NCI-H2107 (cell line): ENCODE measurements around the gene SKIDA1.

ENCODE experiments used
- DNase-seq: peaks from one replicate; lab custom pipeline; 2025; lab: John Stamatoyannopoulos, UW

Gene SKIDA1

DNA sequence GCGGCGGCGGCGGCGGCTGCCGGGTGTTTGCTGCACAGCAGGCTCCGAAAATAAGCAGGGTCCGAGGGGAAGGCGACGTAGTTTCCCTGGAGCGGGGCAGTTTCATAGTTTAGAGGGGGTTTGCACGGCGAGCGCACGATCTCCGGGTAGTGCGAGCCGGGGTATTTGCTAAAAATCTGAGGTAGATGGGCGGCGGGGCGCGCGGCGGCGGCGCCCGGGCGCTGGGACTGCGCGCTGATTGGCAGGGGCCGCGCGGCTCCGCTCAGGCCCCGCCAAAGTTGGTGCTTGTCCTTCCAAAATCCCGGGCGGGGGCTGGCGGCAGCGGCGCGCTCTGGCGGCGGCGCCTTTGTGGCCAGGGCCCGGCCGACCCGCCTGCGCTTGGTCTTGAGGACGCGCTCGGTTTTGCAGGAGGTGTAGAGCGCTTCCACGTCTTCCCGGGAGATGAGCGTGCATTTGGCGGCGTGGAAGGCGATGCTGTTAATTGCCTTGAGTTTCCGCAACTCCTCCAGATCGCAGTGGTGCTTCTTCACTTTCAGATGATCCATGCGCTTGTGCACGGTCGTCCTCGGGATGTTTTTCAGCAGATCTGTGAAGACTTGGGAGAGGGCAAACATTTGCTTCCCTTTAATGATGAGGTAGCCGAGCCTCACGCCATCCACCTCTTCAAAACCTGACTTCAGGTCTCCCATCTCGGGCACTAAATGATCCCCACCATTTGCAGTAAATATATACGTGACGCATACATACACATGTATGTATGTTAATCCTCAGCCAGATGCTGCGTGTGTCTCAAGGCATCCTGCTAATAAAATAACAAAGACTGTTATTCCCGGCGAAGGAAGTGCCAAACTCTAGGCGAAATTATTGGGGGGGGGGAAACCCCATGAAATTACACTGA lies 8.1 kb downstream of the SKIDA1 start:
- DNase-seq, result no peak

DNA sequence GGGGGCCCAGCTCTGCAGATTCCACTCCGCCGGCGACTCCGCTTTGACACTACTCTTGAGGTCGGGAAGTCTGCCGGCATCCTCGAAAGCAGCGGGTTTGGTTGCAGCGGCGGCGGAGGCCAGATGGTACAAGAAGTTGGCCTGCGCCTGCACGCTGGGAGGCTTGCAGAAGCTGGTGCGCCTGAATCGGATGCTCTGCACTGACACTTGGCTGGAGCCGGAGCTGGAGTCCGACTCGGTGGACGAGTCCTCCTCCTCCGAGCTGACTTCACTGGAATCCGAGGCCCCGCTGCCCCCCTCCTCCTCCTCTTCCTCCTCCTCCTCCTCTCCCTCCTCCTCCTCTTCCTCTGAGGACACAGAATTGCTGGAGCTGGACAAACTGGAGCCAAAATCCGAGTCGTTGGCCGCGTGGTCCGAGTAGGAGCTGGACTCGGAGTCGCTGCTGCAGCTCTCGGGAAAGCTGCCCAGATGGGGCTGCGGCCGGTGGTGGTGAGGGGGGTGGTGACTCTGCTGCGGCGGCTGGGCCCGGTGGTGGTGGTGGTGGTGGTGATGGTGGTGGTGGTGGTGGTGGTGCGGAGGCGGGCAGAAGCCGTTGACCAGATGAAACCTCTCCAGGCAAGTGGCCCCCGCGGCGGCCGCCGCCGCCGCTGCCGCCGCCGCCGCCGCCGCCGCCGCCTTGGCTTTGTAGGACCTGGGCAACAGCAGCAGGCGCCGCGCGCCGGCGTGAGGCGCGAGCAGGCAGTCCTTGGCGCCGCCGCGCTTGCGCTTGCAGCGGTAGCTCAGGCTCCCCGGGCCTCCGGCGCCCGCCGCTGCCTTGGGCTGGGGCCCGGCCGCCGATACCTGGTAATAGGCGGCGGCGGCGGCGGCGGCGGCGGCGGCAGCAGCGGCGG lies 9.0 kb downstream of the SKIDA1 start:
- DNase-seq, result peak; percentile 30

DNA sequence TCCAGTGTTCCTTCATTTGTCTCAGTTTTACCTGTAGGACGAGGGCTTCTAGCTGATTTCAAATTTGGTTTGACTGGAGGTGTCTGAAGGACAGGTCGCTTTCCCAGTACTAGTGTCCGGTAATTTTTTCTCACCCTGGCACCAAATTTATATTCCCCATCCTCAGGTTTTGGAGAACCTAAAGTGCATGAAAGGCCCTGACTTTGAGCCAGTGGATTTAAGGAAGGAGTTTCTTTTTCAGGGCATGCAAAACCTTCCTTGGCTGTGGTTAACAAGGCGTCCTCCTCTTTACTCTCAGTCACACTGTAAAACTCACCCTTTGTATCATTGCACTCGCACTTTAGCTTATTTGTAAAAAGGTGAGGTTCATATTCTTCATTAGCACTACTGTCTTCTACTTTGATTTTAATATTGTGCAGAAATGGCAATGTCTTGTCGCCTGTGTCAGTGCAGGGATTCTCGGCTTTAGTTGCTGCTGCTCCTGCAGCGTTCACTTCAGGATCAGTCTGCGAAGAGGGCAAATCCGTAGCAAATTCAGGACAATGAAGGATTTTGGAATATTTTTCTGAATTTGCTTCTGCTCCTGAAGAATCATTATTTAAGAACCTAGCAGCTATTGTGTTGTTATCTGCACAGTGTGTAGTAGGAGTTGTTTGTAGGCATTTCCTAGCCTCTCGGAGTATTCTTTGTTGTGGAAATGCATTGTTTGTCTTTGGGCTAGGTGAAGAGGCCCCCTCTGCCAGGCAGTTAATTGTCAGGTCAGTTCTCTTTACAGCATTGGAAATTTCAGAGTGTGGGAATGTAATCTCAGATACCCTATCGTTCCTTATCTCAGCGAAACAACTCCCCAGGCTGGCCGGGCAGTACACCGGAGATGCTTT lies 9.9 kb downstream of the SKIDA1 start:
- no peak for DNase-seq

DNA sequence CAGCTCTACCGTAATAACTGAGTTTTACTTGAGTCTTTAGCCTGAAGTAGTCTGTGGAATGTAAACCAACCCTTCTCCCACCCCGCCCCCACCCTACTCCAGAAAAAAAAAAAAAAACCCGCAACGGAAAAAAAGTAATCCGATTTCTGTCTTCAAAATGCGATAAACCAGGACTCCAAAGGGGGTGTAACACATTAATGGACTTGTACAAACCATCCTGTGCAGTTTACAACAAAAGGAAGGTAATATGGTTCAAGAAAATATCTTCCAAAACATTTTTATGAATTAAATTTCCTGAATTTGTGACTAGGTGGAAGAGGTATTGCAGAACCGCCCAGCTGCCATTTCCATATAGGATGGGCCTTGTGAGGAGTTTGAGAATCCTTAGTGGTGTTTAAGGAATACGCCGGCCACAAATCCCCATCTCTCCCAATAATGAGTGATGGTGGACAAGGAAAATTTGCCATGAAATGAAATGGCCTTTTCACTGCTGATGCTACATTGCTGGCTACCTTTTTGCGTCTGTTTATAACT lies 10.6 kb downstream of the SKIDA1 start:
- no peak for DNase-seq

DNA sequence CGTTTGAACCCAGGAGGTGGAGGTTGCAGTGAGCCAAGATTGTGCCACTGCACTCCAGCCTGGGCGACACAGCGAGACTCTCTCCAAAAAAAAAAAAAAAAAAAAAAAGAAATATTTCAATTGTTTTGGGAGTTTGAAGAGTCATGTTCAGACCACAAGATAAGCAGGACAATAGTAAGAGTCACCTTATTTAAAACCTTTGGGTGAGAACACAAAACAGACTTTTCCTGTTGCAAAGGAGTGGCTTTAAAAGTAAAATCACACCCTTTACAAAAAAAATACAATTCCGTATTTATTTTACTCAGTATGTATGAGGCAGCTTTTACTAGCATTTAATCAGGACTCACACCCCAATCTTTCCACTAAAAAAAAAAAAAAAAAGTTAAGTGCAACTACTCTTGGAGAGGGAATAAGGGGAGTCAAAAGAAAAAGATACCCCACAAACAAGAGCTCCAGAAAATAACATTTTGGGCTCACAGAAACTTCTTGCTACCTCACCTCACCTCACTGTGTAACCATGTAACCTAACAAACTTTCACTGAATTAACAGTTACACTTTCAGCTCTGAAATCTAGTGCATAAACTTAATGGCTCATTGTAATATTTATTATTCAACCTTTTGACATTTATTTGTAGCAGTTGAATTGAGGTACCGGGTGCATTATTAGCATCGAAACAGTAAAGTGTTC lies 11.2 kb downstream of the SKIDA1 start:
- DNase-seq, result no peak

DNA sequence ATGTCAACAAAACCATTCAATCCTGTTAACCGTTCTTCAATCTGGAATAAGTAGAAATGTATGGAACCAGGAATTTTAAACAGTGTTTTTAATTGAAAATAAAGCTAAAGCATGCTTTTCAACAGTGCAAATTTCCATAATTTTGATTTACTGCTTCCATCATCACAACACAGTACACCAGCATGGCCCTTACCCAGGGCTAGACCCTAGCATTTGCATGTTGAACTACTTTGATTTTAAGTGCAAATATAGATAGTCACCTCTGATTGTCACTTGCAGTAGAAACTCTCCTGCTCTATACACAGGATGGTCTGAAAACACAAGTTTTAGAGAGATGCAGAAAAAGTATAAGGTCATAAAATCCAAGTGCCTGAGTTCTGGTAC lies 12.1 kb downstream of the SKIDA1 start:
- DNase-seq, result no peak

DNA sequence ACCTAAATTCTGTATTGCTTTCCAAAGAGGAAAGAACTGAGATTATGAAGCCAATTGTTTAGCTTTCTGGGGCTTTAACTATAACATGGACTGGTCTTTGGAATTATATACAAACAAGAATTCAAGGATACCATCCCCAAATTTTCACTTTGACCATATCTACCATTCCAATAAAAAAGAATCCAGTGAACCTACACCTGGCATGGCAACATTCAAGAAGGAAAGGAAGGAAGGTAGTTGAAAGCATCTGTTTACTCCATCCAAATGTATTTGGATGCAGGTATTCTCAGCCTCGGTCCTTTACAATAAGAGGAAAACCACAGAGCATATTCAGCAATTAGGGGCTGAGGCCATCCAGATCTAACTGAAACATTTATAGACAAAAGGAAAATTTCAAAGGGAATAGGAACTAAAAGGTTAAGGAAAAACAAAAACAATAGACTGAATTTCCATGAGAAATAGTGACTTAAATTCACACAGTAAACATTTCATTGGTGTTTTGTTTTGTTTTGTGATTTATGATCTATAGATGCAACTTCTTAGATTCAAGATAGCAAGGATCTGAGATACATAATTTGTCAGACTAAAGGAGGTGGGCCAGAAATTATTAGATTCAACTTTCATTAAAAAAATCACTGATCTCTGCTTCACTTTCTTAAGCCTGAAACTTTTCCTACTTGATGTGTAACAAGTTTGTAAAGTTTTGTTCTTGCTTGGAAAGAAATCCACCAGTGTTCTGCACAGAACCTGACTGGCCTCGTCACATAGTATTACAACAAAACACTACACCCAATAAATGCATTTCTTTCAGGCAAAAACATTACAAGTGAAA lies 12.7 kb downstream of the SKIDA1 start:
- DNase-seq, result no peak

DNA sequence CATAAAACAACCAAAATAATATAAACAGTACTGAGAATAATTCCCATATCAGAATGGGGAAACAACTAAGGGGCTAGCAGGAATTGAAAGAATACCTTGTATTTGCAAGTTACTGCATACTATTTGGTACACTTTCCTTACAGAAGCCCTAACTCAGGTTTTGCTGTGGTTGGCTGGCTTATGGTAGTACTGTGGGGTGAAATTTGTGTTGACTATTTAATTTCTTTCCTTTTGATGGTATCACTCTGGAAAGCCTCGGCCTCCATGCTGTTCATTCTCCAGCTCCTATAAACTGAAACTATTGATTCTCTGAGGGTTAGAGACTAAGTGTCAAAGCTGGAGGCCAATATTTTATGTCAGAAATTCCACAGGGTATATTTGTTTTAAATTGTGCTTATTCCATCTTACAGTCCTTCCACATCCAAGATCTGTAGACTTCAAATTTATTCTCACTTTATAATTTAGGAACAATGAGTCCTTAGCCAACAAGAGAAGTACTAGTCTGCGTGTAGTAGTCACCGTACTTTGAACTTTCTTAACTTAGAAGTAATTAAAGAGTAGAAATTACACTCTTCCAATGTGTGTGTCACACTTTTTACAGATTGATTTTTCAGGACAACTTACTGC lies 13.4 kb downstream of the SKIDA1 start:
- DNase-seq, result no peak

DNA sequence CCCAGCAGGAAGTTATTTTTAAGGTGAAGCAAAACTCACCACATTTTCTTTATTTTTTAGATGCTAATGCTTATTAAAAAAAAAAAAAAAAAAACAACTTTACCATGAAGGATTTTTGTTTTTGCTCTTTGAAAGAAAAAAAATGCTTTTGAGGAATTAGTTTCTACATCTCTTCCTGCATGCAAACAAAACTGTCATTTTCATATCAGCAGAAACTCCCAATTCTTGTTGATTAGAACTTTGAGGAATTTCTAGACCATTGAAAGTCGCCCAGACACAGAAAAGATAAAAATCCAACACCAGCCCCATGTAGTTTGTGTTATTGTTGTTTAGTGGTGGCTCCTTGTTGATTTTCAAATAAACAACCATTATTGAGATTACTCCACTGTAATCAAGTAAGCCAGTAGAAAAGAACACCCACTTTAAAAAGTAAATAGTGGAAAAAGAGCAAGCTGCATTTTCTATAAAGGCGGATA lies 14.3 kb downstream of the SKIDA1 start:
- no peak for DNase-seq

DNA sequence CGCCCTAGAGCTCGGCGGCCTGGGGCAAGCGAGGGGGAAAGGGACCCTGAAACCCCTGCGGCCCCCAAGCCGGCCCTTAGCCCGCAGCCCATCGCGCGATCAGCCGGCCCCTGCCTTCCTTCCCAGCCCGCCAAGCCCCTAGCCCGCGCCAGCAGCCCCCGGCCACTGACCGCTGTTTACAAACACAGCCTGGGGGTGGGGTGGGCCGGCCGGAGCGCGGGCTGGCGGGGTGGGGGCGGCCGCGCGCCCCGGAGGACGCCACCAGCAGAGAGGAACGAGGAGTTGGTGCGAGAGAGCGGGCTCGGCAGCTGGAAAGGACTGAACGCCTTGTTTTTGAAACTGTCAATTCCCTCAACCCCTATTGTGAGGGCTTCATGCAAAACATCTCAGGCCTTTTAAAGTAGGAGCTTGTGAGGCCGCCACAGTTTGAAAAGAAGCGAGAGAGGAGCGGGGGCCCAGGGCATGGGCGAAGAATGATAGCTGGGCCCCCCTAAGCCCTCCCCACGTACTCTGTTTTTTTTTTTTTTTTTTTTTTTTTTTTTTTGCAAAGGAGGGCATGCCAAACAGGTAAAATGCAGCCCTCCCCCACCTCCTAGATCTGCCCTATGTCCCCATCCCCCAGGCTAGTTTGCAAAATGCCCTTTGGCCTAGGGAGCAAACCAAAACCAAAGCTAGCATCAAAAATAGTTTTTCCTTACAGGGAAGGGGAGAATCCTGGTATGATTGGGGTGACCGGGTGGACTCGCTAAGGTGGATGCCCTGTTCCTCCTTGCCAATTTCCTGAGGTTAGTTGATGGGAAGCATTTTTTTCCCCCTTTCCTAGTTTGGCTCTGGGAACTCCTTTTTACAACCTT lies 15.0 kb downstream of the SKIDA1 start:
- DNase-seq, result no peak

DNA sequence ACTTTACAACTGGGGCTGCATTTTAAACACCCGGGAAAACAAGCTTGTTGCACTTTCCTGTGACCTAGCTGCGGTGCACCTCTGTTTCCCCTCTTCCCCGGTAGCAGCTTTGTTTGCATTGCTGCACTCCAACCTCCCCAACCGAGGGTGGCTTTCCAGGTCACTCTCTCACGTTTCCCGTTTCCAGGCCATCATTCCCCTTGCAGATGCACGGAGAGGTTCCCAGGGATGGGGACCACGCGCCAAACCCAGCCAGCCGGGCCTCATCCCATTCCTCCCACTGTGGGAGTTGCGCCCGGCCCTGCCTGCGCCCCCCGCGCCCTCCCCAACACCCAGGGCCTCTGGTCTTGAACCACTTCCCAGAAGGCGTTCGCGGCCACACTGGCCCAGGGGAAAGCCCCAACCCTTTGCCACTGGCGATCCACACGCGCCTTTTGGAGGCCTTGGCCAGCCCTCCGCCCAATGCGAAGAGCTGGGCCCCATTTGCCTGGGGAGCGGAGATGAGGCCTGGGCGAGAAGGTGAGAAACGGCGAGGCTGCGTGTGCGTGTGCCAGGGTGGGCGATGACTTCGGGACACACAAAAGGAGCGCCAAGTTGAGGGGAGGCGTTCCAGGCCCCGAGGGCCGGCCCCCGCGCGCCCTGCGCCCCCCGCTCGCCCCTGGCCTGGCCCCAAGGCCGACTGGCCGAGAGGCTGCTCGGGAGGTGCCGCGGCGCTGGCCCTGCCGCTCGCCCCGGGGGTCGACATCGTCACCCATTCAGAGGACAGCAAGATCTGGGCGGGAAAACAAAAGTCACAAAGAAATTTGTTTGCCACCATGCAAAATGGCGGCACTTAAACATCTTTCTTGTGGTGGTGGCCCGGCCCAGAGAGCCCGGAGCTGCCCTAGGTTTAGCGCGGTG lies 15.9 kb downstream of the SKIDA1 start:
- no peak for DNase-seq

DNA sequence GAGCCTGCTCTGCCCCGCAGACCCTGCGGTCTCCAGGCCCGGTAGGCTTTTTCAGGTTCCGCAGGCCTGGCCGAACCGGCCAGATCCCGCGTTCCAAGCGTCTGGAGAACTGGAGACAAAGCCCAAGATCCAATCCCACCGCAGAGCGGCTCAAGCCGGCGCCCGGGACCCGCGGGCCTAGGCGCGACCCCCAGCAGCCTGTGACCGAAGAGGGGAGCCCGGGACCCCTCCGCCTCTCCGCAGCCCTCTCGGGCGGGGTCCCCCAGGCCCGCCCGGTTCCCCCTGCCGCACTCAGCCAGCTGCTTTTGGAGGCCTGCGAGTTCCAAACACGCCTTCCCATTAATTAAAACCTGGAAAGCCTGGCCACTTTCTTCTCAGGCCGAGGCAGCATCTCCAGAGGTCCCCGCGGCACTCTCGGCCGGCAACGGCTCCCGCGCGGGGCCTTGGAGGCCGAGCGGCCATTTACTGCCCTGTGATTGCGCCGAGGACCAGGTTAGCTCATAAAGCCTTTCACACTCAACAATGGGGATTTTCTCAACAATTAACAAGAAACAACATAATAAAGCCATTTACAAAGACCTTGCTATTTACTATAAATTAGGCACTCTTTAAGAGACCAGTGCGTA lies 16.7 kb downstream of the SKIDA1 start:
- no peak for DNase-seq

DNA sequence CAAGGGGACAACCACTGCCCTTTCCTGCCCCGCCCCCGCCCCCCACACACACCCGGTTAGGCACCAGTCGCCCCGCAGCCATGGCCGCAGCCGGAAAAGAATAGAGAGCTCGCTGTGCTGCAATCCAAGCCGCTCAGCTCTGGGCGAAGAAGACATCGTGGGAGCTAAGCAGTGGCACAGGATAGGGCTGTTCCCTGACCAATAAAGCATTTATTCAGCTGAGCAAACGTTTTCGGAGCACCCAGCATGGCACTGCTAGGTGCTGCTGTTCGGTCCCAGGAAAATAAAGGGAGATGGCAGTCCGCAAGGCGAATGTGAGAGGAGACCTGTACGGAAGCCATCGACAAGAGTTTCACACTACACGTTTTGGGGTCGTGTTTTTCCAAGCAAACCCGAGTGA lies 18.3 kb downstream of the SKIDA1 start:
- no peak for DNase-seq

DNA sequence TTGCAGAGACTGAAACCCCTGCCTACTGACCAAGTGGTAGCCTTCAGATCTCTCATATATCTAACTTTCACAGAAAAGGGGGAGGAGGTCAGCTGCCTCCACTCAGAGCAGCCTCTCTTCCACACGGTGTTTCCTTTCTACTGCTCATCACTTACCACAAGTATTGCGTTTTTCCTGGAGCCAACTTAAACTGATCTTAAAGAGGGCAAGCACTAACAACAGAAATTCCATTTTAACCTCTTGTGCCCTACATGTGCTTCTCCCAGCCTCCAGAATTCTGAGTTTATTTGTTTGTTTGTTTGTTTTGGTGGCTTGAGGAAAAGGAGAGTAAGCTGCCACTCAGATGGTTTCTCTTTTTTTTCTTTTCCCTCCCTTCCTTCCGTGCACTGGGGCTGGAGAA lies 19.1 kb downstream of the SKIDA1 start:
- DNase-seq, result no peak

DNA sequence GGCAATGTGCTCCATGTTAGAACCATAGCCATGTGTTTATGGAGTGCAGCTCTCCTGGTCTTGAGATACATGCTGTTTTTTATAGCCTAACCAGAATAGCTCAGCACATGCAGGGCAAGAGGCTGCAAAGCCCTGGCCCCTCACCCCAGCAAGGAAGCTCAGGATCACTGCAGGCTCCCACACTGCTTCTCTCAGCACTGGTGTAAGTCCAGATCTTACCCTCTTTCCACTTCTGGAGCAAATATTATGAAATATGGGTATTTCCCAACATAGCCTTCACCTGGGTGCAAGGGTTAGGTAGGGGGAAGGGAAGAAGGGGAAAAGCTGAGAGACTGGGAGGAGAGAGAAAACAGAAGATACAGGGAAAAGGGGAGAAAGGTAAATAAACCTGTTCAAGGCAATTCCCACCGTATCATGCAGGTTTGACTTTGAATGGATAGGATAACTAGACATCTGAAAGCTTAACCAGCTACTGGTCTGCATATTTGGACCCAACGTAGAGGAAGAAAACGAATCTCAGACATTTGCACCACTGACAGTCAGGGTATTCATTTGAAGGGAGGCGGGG lies 19.7 kb downstream of the SKIDA1 start:
- DNase-seq, result no peak

DNA sequence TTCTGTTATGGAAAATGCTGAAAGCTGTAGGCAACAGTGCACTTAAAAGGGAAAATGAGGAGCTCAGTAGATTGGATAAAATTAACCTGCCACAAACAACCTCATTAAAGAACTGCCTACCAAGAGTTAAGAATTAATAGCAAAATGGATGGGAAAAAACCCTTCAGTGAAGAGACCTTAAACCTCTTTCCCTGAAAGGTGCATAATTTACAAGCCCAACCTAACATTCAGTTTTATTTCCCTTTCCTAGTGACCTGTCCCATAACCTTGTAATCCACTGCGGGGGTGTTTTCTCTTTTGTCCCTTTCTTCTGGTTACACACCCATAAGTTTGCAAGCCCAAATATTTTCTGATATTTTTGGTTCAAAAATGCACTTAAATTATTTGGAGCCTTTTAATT lies 21.9 kb downstream of the SKIDA1 start:
- no peak for DNase-seq

DNA sequence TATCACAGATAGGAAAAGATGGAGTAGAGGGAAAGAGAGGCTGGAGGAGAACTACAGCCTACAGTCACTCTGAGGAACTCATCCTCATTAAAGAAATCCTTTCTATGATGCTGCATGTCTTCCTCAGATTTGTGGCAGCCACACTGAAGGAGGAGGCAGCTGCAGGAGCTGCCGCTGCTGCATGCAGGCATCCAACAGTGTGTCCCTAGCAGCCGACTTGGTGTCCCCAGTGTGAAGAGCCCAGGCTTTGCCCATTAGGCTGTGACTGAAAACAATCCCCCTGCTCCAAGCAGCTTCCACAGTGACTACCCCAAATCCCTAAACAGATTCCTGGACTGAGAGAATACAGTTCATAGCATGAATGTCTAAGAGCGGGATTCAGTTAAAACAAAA lies 23.1 kb downstream of the SKIDA1 start:
- DNase-seq, result no peak
